Peyer's patch (tissue), 4 donors: ENCODE data around the gene KCNF1.

Experiments
- CTCF ChIP-seq, 6 experiments: fragments of 450-650 bp in 4 of 6; fragments of 200-600 bp in 2 of 6; sonication (generic) in 1 of 6; IDR thresholded peaks; one replicate each; pipeline ENCODE4 v1.5.1; 2017 to 2019; ENCODE audit warnings: antibody characterized with exemption in 6 of 6, mild to moderate bottlenecking in 3 of 6, moderate library complexity in 1 of 6
- POLR2A ChIP-seq, 2 donors: fragments of 450-650 bp; IDR thresholded peaks; one replicate each; pipeline ENCODE4 v1.5.1; 2017; ENCODE audit warnings: antibody characterized with exemption in 2 of 2, mild to moderate bottlenecking in 2 of 2, moderate library complexity in 2 of 2

GRCh38 chr2:10939058-10939457 lies 27.3 kb downstream of the KCNF1 start:
- TF ChIP-seq POLR2A (IDR thresholded peaks at IDR 0.05) (no peak), CTCF (IDR thresholded peaks at IDR 0.05) (no peak)
